Measurements from ENCODE around the gene TASOR. TPM values are rescaled to one million over a fixed set of nuclear protein-coding genes. Genes with fewer than 3 reads are reported as not detected.

Gene TASOR
- total and polyA plus RNA-seq, 12 donors, result 9.2 to 31.8 (median 20.7) TPM

- intact Hi-C loops (cut with DNase I), result no loop called here
- no peaks in the 10 kb centered on the region for H3K27me3 ChIP-seq
- peaks cover 0 to 11% (median 0%) of the 10 kb centered on the region in 11 donors for H3K9me3 ChIP-seq
- peaks cover 0 to 62% (median 23%) of the 10 kb centered on the region in 9 donors for H3K4me1 ChIP-seq
- DNase-seq (no peak), ATAC-seq (no peak)
- H3K4me3 ChIP-seq, result no peak overlapping the region
- H3K27ac ChIP-seq, result no peak overlapping the region
- H3K36me3 ChIP-seq, result peaks cover 0 to 14% (median 0%) of the 10 kb centered on the region in 9 donors
- TF ChIP-seq CTCF (IDR thresholded peaks at IDR 0.05), result no peak
Observed at GRCh38 chr3:56680054-56680580, 2.9 kb downstream of the TASOR start.

GRCh38 chr3:56677286-56677685 lies 5.8 kb downstream of the TASOR start:
- ATAC-seq (no peak), DNase-seq (no peak)
- WGBS, 2 donors, result 59 to 64% methylated on average over 1 of the region's 1 CpG
- Histone ChIP-seq H3K9me3 (no peaks in the 10 kb centered on the region), H3K4me3 (no peak overlapping the region), H3K27ac (no peak overlapping the region), H3K27me3 (no peaks in the 10 kb centered on the region), H3K4me1 (peaks cover 0 to 57% (median 20%) of the 10 kb centered on the region in 9 donors), H3K36me3 (peaks cover 0 to 27% (median 5%) of the 10 kb centered on the region in 9 donors)
- intact Hi-C loops (cut with DNase I), result no loop called here
- TF ChIP-seq CTCF (IDR thresholded peaks at IDR 0.05), result no peak

- ATAC-seq (no peak), DNase-seq (no peak)
- no peak overlapping the region for H3K27ac ChIP-seq
- intact Hi-C loops (cut with DNase I), result no loop called here
- 92 to 93% methylated on average over 2 of the region's 2 CpGs for WGBS, 2 donors
- no peak for TF ChIP-seq CTCF (IDR thresholded peaks at IDR 0.05)
- no peaks in the 10 kb centered on the region for H3K27me3 ChIP-seq
- H3K4me1 ChIP-seq, result peaks cover 0 to 24% (median 0%) of the 10 kb centered on the region in 9 donors
- H3K36me3 ChIP-seq, result peaks cover 0 to 52% (median 22%) of the 10 kb centered on the region in 9 donors
- H3K9me3 ChIP-seq, result no peaks in the 10 kb centered on the region
- no peak overlapping the region for H3K4me3 ChIP-seq
Observed at GRCh38 chr3:56673781-56674457, 9.1 kb downstream of the TASOR start.

GRCh38 chr3:56667973-56668579 lies 15.0 kb downstream of the TASOR start:
- intact Hi-C loops (cut with DNase I), result no loop called here
- Histone ChIP-seq H3K9me3 (no peaks in the 10 kb centered on the region), H3K27ac (no peak overlapping the region), H3K4me3 (no peak overlapping the region), H3K27me3 (no peaks in the 10 kb centered on the region), H3K36me3 (peaks cover 0 to 100% (median 52%) of the 10 kb centered on the region in 9 donors), H3K4me1 (peaks cover 0 to 5% (median 0%) of the 10 kb centered on the region in 9 donors)
- 67 to 77% methylated on average over 3 of the region's 3 CpGs for WGBS, 2 donors
- TF ChIP-seq CTCF (IDR thresholded peaks at IDR 0.05), result no peak
- no peak for ATAC-seq
- DNase-seq, result no peak

All from heart right ventricle (tissue), 16 donors.